Ishikawa (cell line): ENCODE results near the gene ACO2.

Experiments
- CEBPB ChIP-seq: IDR thresholded peaks from 2 replicates; pipeline ENCODE4 v1.6.1; 2012
- CREB1 ChIP-seq: IDR thresholded peaks from 2 replicates; pipeline ENCODE4 v1.6.1; 2012; ENCODE audit warnings: low read depth
- EGR1 ChIP-seq: IDR thresholded peaks from 2 replicates; pipeline ENCODE4 v1.6.1; 2012
- EP300 ChIP-seq: IDR thresholded peaks from 2 replicates; pipeline ENCODE4 v1.6.1; 2012; ENCODE audit warnings: borderline replicate concordance
- FOXM1 ChIP-seq: IDR thresholded peaks from 2 replicates; pipeline ENCODE4 v1.6.1; 2012; ENCODE audit warnings: low read depth, borderline replicate concordance
- NFIC ChIP-seq: IDR thresholded peaks from 2 replicates; pipeline ENCODE4 v1.6.1; 2012
- RAD21 ChIP-seq: IDR thresholded peaks from 2 replicates; pipeline ENCODE4 v1.6.1; 2012; ENCODE audit warnings: low read depth
- TAF1 ChIP-seq: IDR thresholded peaks from 2 replicates; pipeline ENCODE4 v1.6.1; 2012; ENCODE audit warnings: low read depth, mild to moderate bottlenecking
- TCF12 ChIP-seq: IDR thresholded peaks from 2 replicates; pipeline ENCODE4 v1.6.1; 2012; ENCODE audit warnings: low read depth
- TEAD4 ChIP-seq: IDR thresholded peaks from 2 replicates; pipeline ENCODE4 v1.6.1; 2012
- YY1 ChIP-seq: IDR thresholded peaks from 2 replicates; pipeline ENCODE4 v1.6.1; 2012; ENCODE audit warnings: low read depth
- ZBTB7A ChIP-seq: IDR thresholded peaks from 2 replicates; pipeline ENCODE4 v1.6.1; 2012; ENCODE audit warnings: low read depth
- TF ChIP-seq, protein P1 (sequence below): IDR thresholded peaks from 2 replicates; pipeline ENCODE4 v1.6.1; 2012
- TF ChIP-seq, protein P2 (sequence below): IDR thresholded peaks from 2 replicates; pipeline ENCODE4 v1.6.1; 2012
- TF ChIP-seq, protein P3 (sequence below): IDR thresholded peaks from 2 replicates; pipeline ENCODE4 v1.6.1; 2012; ENCODE audit warnings: low read depth, mild to moderate bottlenecking

ACO2 gene

DNA sequence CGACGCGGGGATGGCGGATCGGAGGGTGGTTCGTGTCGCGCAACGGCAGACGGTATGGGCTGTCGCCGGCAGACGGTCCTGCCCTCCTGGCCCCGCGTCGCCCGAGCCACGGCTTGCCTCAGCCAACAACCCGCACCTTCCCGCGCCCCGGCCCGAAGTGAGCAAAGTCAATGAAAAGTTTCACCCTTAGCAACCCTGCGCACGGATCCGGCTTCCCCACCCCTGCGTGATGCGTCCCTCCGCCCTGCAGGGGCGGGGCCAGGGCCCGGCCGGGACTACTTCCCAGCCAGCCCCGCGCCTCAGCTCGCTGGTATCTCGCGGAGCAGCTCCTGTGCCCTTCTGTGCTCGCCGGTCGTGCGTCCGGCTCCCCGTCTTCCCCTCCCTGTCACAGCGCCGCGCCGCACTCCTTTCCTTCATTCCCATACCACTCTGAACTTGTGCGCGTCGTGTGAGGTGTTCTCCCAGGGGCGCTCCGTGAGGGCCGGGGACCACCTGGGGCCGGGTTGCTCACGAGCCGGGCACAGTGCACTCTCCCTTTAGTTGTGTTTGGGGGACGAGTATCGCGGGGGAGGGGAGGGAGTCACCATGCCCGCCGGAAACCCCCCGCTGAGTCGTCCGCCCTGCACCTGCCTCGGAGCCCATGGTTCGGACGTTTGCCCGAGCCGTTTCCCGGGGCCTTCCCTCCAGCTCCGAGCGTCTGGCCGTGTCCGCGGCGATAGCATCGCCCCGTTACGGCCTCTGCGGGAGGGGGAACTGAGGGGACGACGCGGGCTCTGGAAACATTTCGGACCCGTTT lies 22.1 kb upstream of the ACO2 start, which contains the start of gene TOB2:
TSS of gene TOB2 (minus strand) at position 163 of the 796 bp plus-strand sequence. CDS start 9,456 bp downstream, outside the sequence.
- peak; percentile 69; the same call in 1 of the 2 replicates for TF ChIP-seq YY1
- no peak for TF ChIP-seq RAD21
- TF ChIP-seq, protein P1, sequence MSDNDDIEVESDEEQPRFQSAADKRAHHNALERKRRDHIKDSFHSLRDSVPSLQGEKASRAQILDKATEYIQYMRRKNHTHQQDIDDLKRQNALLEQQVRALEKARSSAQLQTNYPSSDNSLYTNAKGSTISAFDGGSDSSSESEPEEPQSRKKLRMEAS: peak; percentile 90
- TF ChIP-seq EGR1: peak; percentile 46
- TF ChIP-seq ZBTB7A: peak; percentile 64; the same call in 1 of the 2 replicates
- TF ChIP-seq, protein P2, sequence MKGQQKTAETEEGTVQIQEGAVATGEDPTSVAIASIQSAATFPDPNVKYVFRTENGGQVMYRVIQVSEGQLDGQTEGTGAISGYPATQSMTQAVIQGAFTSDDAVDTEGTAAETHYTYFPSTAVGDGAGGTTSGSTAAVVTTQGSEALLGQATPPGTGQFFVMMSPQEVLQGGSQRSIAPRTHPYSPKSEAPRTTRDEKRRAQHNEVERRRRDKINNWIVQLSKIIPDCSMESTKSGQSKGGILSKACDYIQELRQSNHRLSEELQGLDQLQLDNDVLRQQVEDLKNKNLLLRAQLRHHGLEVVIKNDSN: no peak; the same call in 1 of the 2 replicates
- peak; percentile 55; the same call in 1 of the 2 replicates for TF ChIP-seq EP300
- TF ChIP-seq NFIC: peak; percentile 60; the same call in 1 of the 2 replicates
- peak; percentile 72 for TF ChIP-seq TCF12
- peak; percentile 23; the same call in 1 of the 2 replicates for TF ChIP-seq FOXM1
- TF ChIP-seq TAF1: peak; percentile 99
- peak; percentile 2; the same call in 1 of the 2 replicates for TF ChIP-seq CEBPB
- TF ChIP-seq CREB1: peak; percentile 70
- TF ChIP-seq, protein P3, sequence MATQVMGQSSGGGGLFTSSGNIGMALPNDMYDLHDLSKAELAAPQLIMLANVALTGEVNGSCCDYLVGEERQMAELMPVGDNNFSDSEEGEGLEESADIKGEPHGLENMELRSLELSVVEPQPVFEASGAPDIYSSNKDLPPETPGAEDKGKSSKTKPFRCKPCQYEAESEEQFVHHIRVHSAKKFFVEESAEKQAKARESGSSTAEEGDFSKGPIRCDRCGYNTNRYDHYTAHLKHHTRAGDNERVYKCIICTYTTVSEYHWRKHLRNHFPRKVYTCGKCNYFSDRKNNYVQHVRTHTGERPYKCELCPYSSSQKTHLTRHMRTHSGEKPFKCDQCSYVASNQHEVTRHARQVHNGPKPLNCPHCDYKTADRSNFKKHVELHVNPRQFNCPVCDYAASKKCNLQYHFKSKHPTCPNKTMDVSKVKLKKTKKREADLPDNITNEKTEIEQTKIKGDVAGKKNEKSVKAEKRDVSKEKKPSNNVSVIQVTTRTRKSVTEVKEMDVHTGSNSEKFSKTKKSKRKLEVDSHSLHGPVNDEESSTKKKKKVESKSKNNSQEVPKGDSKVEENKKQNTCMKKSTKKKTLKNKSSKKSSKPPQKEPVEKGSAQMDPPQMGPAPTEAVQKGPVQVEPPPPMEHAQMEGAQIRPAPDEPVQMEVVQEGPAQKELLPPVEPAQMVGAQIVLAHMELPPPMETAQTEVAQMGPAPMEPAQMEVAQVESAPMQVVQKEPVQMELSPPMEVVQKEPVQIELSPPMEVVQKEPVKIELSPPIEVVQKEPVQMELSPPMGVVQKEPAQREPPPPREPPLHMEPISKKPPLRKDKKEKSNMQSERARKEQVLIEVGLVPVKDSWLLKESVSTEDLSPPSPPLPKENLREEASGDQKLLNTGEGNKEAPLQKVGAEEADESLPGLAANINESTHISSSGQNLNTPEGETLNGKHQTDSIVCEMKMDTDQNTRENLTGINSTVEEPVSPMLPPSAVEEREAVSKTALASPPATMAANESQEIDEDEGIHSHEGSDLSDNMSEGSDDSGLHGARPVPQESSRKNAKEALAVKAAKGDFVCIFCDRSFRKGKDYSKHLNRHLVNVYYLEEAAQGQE: 0 out of 2 replicates have a peak, but pooled peaks have one; percentile 17
- TF ChIP-seq TEAD4: peak; percentile 43

DNA sequence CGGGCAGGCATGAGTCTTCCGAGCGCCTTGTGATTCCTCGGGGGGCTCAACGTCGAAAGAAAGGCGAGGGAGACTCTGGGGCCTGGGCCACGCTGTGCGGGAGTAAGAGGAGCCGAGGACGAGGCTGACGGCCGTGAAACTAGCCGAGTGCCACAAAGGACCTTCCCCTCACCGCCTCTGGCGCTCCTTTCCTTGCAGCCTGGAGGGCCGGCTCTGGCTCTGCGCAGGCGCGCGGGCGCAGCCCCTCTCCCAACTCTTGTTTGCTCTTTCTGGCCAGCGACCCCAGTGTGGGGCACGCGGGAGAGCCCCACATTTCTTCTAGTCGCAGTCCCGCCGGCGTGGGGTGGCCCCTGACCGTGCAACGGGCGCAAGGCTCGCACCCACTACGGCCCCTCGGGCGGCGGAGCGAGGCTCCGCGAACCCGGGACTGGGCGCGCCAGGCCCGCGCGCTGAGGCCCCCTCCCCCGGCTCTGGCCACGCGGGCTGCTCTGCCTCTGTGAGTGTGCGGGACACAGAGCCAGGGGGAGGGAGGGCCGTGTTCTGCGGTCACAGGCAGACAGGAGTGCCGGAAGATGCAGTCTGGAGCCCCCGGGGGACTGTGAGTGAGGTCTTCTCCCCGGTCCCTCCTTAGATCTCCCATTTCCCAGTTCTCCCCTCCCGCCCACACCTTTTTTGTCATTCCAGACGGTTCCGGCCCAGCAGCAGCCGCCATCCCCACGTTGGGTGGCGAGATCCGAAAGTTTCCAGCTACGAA lies 21.3 kb upstream of the ACO2 start:
- no peak for TF ChIP-seq FOXM1
- peak; percentile 80; the same call in 1 of the 2 replicates for TF ChIP-seq ZBTB7A
- TF ChIP-seq TEAD4: peak; percentile 24; the same call in 1 of the 2 replicates
- peak; percentile 38; the same call in 1 of the 2 replicates for TF ChIP-seq EGR1

DNA sequence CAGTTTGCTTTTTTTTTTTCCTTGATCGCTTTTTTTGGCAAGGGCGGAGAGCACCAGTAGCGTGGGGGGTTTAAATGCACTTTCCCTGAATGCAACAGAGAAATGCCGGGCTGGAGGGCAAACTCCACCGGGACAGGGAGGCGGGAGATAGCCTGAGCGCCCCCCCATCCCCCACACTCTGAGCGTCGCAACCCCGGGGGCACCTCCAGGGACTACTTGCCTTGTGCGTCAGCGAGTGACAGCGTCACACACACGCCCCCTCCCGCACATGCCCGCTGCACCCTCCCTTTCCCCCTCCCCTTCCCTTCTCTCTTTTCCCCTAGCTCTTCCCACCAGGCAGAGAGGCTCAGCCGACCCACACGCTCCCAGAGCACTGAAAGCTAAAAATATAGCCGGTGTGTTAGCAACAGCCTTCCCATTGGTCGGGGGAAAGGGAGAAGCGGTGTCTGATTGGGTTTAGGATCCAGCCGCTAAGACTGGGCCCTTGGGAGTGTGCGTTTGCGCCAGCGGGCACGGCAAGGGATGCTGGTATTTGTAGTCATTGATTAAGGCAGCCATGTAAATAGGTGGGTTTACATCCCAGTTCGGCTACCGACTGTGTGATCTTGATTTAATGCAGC lies 20.6 kb upstream of the ACO2 start:
- TF ChIP-seq ZBTB7A (peak; percentile 72; the same call in 1 of the 2 replicates), EP300 (no peak; the same call in 1 of the 2 replicates), TCF12 (peak; percentile 70; the same call in 1 of the 2 replicates), TAF1 (peak; percentile 90), YY1 (peak; percentile 92), FOXM1 (no peak), EGR1 (no peak), CREB1 (peak; percentile 89), TEAD4 (no peak; the same call in 1 of the 2 replicates), CEBPB (no peak), NFIC (no peak), RAD21 (peak; percentile 4; the same call in 1 of the 2 replicates)
- TF ChIP-seq, protein P3: no peak
- TF ChIP-seq, protein P1: peak; percentile 80
- TF ChIP-seq, protein P2: no peak; the same call in 1 of the 2 replicates

DNA sequence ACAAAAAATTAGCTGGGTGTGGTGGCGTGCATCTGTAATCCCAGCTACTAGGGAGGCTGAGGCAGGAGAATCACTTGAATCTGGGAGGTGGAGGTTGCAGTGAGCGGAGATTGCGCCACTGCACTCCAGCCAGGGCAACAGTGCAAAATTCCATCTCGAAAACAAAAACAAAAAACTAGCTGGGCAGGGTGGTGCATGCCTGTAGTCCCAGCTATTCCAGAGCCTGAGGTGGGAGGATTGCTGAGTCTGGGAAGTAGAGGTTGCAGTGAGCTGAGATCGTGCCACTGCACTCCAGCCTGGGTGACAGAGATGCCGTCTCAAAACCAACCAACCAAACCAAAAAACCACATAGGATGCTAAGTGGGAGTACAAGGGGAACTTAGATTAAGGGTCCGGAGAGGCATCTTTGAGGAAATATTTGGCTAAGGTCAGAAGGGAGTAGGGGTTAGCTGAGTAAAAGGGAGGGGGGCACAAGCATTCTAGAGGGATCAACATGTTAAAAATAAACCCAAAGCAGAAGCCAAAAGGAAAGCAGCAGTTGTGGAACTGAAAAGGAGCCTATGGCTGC lies 10.7 kb upstream of the ACO2 start:
- TF ChIP-seq TCF12 (no peak), EGR1 (no peak), ZBTB7A (no peak), RAD21 (no peak), EP300 (no peak), TEAD4 (no peak), TAF1 (no peak), FOXM1 (no peak)
- TF ChIP-seq, protein P1: no peak
- TF ChIP-seq, protein P3: no peak
